HG02981 (cell line): ENCODE measurements around the gene XXYLT1.

Experiments
- ATAC-seq: cut with Tn5 transposase; IDR thresholded peaks from one replicate; pipeline ENCODE4 v1.9.1; 2021; ENCODE audit warnings: mild to moderate bottlenecking, moderate library complexity; ENCODE audit not compliant: unreplicated experiment

Gene XXYLT1

GRCh38 chr3:195139091-195139875, 131.7 kb downstream of the XXYLT1 start:
- no peak for ATAC-seq

- ATAC-seq = no peak
These were observed 133.0 kb downstream of the XXYLT1 start for GRCh38 chr3:195137638-195138588.

DNA sequence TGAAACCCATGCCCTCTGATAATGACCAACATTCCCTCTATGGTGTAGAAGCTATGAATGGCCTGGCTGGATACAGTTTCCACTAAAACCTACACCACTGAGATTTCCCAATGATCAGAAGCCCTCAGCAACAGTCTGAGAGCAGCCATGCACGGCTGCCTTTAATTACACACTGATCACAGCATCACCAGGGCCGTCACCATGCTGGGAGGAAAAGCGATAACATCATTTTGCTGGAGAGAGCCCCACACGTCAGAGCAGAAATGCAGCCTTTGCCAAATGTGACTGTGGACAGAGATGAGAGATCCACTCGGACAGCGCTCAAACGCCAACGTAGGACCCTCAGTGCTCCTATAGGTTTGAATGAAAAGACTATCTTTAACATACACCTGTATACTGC, 135.0 kb downstream of the XXYLT1 start:
- no peak for ATAC-seq

DNA sequence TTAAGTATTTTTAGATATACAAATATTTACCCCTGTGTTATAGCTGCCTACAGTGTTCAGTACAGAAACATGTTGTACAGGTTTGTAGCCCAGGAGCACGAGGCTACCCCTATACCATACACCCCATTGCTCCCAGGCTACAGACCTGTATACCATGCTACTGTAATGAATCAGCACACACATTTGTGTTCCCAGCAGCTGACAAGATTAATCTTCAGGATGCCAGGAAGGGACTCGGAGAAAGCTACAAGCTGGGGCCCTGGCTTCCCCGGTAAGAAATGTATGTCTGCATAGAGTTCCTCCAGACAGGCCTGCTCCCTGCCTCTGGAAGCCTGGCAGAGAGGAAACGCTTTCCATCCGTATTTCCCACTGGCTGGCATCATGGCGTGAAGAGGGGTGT, 136.5 kb downstream of the XXYLT1 start:
- no peak for ATAC-seq

DNA sequence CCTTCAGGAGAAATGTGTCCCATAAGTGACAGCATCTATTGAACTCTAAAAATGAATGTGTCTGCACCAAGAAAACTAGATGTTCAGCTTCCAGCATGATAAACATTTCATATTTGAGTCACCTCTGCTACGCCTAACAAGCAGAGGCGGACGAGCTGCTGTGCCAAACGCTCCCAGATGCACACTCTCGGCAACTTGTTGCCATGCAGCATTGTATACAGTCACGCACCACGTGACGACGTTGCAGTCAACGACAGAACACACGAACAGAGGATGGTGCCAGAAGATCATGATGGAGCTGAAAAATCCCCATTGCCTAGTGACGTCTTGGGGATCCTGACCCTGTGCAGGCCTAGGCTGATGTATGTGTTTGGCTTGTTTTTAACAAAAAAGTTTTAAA, 137.5 kb downstream of the XXYLT1 start:
- ATAC-seq = no peak

GRCh38 chr3:195133013-195133412, 137.9 kb downstream of the XXYLT1 start:
- no peak for ATAC-seq

DNA sequence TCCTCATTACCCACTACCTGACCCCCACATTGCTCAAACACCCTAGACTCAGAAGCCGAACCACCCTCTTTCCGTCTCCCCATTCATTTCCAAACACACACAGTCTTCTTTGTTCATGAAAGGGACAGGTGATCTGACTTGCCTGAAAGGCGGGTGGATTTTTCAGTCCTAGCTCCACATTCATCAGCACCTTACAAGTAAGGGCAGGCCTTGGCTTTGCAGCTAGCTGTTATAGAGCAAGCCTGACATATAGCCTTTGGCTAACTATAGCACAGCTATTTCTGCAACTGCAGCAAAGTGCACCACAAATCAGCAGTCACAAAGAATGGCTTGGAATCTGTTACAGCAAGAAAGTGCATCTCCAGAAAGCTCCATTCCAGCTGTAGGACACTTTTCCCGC, 139.8 kb downstream of the XXYLT1 start:
- ATAC-seq = no peak

DNA sequence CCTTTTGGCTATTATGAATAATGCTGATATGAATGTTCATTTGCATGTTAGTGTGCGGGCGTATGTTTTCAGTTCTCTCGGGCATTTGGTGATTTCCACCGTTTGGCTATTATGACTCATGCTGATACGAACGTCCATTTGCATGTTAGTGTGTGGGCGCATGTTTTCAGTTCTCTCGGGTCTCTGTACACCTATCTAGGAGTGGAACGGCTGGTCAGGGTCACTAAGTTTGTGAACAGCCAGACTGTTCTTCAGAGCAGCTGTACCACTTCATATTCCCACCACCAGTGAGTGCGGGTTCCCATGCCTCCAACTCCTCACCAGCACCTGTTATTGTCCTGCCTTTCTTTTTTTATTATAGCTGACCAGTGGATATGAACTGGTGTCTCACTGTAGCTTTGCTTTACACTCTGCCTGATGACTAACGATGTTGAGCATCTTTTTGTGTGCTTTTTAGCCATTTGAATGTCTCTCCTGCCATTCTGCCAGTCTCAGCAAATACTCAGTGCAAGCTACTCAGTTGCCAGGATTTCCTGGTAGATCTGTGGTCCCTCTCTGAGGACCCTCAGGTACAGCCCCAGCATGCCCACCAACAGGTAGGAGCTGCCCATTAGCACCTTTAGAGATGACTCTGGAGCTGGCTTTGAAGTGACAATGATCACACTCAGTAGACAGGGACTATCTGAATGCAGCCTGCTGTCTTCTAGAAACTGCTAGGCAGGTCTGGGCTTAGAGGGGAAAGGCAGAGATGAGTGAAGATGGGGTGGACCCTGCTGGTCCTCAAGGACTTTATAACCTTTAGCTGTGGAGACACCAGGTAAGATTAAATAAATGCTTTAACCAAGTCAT, 141.1 kb downstream of the XXYLT1 start:
- peak; percentile 92 for ATAC-seq

- ATAC-seq = no peak
These were observed 141.8 kb downstream of the XXYLT1 start for GRCh38 chr3:195129072-195129643.

DNA sequence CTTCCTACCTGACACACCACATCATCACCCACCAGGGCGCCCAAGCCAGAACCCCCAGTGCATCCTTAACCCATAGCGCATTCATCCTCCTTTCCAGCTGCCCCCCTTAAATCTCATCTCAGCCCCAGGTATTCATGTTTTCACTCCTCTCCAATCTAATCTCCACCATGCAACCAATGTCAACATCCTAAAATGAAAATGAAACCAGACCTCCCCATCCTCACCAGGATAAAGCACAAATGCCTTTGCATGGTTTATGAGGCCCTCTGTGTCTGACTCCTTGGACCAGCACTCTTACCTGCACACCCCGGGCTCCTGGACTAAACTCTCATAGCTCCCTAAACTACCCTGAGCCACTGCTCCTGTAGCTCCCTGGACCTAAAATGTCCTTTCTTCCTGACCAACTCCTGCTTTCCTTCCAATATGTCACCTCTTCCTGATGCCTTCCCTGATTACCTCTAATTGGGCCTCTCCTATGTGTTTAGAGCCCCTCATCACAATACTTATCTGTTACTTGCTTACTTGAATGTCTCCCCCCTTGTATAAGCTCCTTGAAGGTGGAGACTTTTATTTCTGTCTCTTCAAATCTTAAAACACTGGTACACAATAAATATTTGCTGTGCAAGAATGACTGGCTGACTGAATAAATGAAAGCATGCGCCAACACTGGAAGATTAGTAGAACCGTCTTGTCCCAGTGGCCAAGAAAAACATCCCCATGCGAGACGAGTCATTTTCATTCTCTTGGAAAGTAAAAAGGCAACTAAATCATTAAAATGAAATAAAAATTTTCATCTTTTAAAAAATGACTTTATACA, 142.5 kb downstream of the XXYLT1 start:
- ATAC-seq = no peak

DNA sequence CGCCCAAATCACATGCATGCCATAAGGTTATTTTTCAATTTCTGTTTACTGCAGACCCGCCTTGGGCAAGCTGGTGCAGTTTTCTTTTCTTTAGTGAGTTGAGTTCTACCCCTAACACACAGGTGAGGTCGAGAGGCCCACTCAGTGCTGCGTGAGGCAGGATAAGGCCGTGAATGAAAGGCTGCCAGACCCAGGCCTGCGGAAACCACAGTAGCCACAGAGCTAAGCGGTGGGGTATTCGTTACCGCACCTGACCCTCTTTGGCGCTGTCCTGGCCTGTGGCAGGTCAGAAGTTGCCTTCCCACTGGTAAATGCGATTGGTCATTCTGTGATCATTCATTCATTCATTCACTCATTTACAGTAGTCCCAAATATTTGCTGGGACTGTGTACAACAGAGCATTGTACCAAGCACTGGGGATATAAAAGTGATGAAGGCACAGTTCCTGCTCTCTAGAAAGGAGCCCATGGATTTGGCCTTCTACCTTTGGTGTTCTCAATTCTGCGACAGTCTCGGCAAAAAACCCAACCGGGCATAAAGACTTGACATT, 144.8 kb downstream of the XXYLT1 start:
- no peak for ATAC-seq

- no peak for ATAC-seq
These were observed 145.3 kb downstream of the XXYLT1 start for GRCh38 chr3:195125646-195126045.

- ATAC-seq = no peak
These were observed 146.5 kb downstream of the XXYLT1 start for GRCh38 chr3:195124378-195124992.

- no peak for ATAC-seq
These were observed 147.7 kb downstream of the XXYLT1 start for GRCh38 chr3:195123281-195123691.

DNA sequence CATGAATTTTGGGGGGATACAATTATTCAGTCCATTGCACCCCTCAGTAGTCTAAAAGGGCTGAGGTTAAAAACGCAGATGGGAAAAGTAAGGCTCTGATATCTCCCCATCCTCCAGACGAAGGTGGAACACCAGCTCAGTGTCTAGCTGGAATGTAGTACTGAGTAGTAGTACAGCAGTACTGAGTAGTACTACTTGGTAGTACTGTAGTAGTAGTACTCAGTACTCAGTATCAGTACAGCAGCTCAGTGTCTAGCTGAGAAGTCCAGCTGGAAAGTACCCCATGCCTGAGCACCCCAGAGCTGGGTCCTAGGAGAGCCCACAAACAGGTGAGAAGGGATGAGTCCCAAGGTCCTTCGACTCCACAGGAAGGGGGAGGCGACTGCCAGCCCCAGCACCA, 148.7 kb downstream of the XXYLT1 start:
- no peak for ATAC-seq

DNA sequence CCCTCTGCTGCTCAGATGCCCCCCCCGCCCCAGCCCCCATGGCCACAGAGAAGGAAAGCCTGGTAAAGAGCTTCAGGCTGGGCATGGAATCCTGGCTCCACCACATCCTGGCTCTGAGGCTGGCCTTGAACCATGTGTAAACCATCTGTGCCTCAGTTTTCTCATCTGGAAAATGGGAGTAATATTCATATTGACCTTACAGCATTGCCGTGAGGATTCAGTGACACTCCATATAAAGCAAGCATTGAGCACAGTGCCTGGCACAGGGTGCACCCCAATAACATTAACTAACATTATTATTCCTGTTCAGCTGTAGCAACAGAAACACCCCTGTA, 150.7 kb downstream of the XXYLT1 start:
- no peak for ATAC-seq

DNA sequence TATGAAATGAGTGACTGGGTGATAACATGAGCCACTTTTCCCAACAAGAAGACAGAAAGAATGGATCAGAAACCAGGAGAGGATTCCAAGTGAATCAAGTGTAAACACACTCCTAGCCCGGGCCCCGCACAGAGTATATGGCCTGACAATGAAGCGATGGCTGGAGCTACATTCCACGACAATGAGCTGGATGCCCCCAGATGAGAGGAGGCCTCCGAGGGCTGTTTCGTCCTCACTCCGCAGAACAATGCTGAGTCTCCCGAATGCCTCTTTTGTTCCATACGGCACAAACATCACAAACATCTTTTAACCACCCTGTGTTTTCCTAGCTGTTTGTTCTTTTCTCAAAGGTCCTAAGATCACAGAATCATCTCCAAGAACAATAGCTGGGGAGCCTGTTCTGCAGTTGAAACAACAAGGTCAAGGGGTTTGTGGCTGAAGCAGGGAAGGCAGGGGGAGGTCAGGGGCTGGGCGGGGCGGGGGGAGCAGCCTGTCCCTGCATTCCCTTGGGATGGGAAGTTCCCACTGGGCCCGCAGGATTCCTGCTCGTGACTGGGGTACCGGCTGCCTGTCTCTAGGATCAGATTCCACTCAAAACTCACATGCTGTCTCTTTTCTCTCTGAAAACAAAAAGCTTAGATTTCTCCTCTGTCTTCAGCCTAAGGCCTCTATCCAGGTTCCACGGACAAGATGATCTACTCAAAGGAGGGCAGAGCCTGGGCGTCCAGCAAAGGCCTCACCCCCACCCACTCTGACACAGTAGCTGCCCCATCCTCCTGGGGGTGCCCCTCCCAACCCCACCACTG, 151.3 kb downstream of the XXYLT1 start:
- ATAC-seq = no peak

GRCh38 chr3:195118671-195119070, 152.3 kb downstream of the XXYLT1 start:
- no peak for ATAC-seq
